Stimulated activated naive B cell treated with anti-CD40 and anti-IgM and Interleukin-4, amounts not matched to agents 10 μg/mL and 1 μg/mL and 100 μg/mL, for 72 hours (primary cell): ENCODE results near the gene ZSWIM8.
"Not testable (repeated sequence)": the region's sequence is repeated elsewhere in the genome, so short reads cannot be mapped to it uniquely, and the experiment has no call there.

Experiments
- ATAC-seq, 2 donors: fragments of 150-1000 bp; cut with Tn5 transposase; replicated peaks; 2 replicates each; pipeline ENCODE4 v1.10.0; 2021; ENCODE audit warnings: moderate library complexity in 1 of 2
- DNase-seq: peaks from one replicate; pipeline ENCODE4 v3.0.0; 2021
- H3K27ac Mint-ChIP-seq: one replicate; pipeline ENCODE4 v1.8.0; 2022; ENCODE audit warnings: mild to moderate bottlenecking, mixed read lengths
- H3K27me3 Mint-ChIP-seq, 2 donors: one replicate each; pipeline ENCODE4 v1.8.0; 2022; ENCODE audit warnings: mixed read lengths in 2 of 2
- H3K36me3 Mint-ChIP-seq, 2 donors: one replicate each; pipeline ENCODE4 v1.8.0; 2022; ENCODE audit warnings: mixed read lengths in 2 of 2, mild to moderate bottlenecking in 1 of 2
- H3K4me1 Mint-ChIP-seq, 2 donors: one replicate each; pipeline ENCODE4 v1.8.0; 2022; ENCODE audit warnings: mixed read lengths in 2 of 2, mild to moderate bottlenecking in 1 of 2
- H3K4me3 Mint-ChIP-seq, 2 donors: one replicate each; pipeline ENCODE4 v1.8.0; 2022; ENCODE audit warnings: mild to moderate bottlenecking in 2 of 2, mixed read lengths in 2 of 2, moderate library complexity in 1 of 2
- H3K9me3 Mint-ChIP-seq, 2 donors: one replicate each; pipeline ENCODE4 v1.8.0; 2022; ENCODE audit warnings: mixed read lengths in 2 of 2, mild to moderate bottlenecking in 1 of 2

ZSWIM8 gene, protein sequence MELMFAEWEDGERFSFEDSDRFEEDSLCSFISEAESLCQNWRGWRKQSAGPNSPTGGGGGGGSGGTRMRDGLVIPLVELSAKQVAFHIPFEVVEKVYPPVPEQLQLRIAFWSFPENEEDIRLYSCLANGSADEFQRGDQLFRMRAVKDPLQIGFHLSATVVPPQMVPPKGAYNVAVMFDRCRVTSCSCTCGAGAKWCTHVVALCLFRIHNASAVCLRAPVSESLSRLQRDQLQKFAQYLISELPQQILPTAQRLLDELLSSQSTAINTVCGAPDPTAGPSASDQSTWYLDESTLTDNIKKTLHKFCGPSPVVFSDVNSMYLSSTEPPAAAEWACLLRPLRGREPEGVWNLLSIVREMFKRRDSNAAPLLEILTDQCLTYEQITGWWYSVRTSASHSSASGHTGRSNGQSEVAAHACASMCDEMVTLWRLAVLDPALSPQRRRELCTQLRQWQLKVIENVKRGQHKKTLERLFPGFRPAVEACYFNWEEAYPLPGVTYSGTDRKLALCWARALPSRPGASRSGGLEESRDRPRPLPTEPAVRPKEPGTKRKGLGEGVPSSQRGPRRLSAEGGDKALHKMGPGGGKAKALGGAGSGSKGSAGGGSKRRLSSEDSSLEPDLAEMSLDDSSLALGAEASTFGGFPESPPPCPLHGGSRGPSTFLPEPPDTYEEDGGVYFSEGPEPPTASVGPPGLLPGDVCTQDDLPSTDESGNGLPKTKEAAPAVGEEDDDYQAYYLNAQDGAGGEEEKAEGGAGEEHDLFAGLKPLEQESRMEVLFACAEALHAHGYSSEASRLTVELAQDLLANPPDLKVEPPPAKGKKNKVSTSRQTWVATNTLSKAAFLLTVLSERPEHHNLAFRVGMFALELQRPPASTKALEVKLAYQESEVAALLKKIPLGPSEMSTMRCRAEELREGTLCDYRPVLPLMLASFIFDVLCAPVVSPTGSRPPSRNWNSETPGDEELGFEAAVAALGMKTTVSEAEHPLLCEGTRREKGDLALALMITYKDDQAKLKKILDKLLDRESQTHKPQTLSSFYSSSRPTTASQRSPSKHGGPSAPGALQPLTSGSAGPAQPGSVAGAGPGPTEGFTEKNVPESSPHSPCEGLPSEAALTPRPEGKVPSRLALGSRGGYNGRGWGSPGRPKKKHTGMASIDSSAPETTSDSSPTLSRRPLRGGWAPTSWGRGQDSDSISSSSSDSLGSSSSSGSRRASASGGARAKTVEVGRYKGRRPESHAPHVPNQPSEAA (N-terminal part only)

GRCh38 chr10:73785211-73785720 lies at the start of gene ZSWIM8:
TSS of gene ZSWIM8 (plus strand) at chr10:73785606. CDS start at chr10:73785879, 273 bp downstream.
- Mint-ChIP-seq H3K27me3 (no peaks in the 10 kb centered on the region), H3K4me1 (peaks cover 23 to 49% of the 10 kb centered on the region in 2 donors), H3K4me3 (peak within 1 kb of the TSS; percentile 90 to 97), H3K9me3 (no peaks in the 10 kb centered on the region), H3K36me3 (peaks cover 12 to 27% of the 10 kb centered on the region in 2 donors), H3K27ac (peak within 1 kb of the TSS; percentile 98)
- peak; percentile 80 for DNase-seq
- ATAC-seq, result peak; percentile 84 to 86

DNA sequence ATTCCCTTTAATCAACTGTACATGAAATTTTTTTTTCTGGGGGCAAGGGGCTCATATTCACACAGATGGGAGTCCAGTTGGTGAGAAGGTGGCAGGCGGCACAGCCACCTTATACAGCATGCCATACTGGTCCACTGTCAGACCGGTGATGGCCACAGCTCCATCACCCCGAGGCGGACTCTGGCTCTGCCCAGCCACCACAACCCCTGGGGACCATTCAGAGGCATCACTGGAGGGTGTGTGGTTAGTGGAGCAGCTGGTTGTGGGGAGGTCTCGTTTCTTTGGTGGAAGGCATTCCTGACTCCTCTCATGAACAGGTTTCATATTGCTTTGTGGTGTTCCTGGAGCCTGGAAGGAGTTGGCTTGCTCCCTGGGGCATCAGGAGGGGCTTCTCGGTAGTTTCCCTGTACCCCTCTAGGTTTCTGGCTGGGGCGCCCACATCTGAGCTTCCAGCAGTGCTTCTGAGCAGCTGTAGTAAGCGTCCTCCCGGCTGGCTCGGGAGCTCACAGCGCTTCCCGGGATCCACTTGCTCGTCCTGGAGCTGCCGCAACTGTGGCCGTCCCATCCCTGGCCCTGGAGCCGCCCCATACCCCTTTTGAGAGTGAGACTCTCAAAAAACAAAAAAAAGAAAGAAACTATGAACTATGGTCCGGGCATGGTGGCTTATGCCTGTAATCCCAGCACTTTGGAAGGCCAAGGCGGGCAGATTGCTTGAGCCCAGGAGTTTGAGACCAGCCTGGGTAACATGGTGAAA lies 44.7 kb upstream of the ZSWIM8 start:
- Mint-ChIP-seq H3K36me3 (peaks cover 9 to 14% of the 10 kb centered on the region in 2 donors), H3K4me1 (peaks cover 6 to 17% of the 10 kb centered on the region in 2 donors), H3K27ac (peak overlapping the region; percentile 9)
- not testable (repeated sequence) for DNase-seq, H3K9me3 Mint-ChIP-seq, ATAC-seq, H3K4me3 Mint-ChIP-seq, H3K27me3 Mint-ChIP-seq

DNA sequence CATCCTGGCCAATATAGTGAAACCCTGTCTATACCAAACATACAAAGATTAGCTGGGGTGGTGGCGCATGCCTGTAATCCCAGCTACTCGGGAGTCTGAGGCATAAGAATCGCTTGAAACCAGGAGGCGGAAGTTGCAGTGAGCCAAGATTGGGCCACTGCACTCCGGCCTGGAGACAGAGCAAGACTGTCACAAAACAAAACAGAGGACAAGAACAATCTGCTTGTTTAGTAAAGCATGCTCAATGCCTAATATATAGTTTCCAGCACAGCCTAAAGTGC lies 43.0 kb upstream of the ZSWIM8 start:
- no peak for ATAC-seq
- H3K9me3 Mint-ChIP-seq, result no peaks in the 10 kb centered on the region
- H3K4me1 Mint-ChIP-seq, result peaks cover 12 to 30% of the 10 kb centered on the region in 2 donors
- no peaks in the 10 kb centered on the region for H3K27me3 Mint-ChIP-seq
- no peak for DNase-seq
- H3K36me3 Mint-ChIP-seq, result peaks cover 15 to 20% of the 10 kb centered on the region in 2 donors
- H3K27ac Mint-ChIP-seq, result no peak overlapping the region
- H3K4me3 Mint-ChIP-seq, result no peak overlapping the region

GRCh38 chr10:73743327-73743904 lies 42.0 kb upstream of the ZSWIM8 start:
- Mint-ChIP-seq H3K4me1 (peaks cover 12 to 30% of the 10 kb centered on the region in 2 donors), H3K4me3 (peak overlapping the region; percentile 98), H3K27ac (peak overlapping the region; percentile 99), H3K9me3 (no peaks in the 10 kb centered on the region), H3K36me3 (peaks cover 19 to 22% of the 10 kb centered on the region in 2 donors), H3K27me3 (no peaks in the 10 kb centered on the region)
- DNase-seq (no peak), ATAC-seq (no peak)

- Mint-ChIP-seq H3K9me3 (no peaks in the 10 kb centered on the region), H3K4me3 (peak within 1 kb of the TSS; percentile 98), H3K36me3 (peaks cover 22 to 25% of the 10 kb centered on the region in 2 donors), H3K27me3 (no peaks in the 10 kb centered on the region), H3K27ac (peak within 1 kb of the TSS; percentile 99), H3K4me1 (peaks cover 14 to 33% of the 10 kb centered on the region in 2 donors)
- peak; percentile 95 to 96 for ATAC-seq
- peak; percentile 91 for DNase-seq
Observed at GRCh38 chr10:73743905-73744663, 41.3 kb upstream of the ZSWIM8 start, which contains the start of gene SEC24C. TSS of gene SEC24C (plus strand) at chr10:73744372. CDS start at chr10:73746833, 2,461 bp downstream.

GRCh38 chr10:73744664-73744975 lies 40.8 kb upstream of the ZSWIM8 start:
- ATAC-seq, result peak; percentile 38 to 55
- Mint-ChIP-seq H3K4me3 (peak overlapping the region; percentile 98), H3K9me3 (no peaks in the 10 kb centered on the region), H3K4me1 (peaks cover 16 to 38% of the 10 kb centered on the region in 2 donors), H3K27ac (peak overlapping the region; percentile 99), H3K27me3 (no peaks in the 10 kb centered on the region), H3K36me3 (peaks cover 25 to 29% of the 10 kb centered on the region in 2 donors)
- DNase-seq, result peak; percentile 47

GRCh38 chr10:73746721-73747120 lies 38.7 kb upstream of the ZSWIM8 start:
- peaks cover 38 to 40% of the 10 kb centered on the region in 2 donors for H3K36me3 Mint-ChIP-seq
- H3K27me3 Mint-ChIP-seq, result no peaks in the 10 kb centered on the region
- no peak overlapping the region for H3K4me3 Mint-ChIP-seq
- no peak for ATAC-seq
- H3K9me3 Mint-ChIP-seq, result no peaks in the 10 kb centered on the region
- no peak overlapping the region for H3K27ac Mint-ChIP-seq
- no peak for DNase-seq
- H3K4me1 Mint-ChIP-seq, result peaks cover 25 to 51% of the 10 kb centered on the region in 2 donors

DNA sequence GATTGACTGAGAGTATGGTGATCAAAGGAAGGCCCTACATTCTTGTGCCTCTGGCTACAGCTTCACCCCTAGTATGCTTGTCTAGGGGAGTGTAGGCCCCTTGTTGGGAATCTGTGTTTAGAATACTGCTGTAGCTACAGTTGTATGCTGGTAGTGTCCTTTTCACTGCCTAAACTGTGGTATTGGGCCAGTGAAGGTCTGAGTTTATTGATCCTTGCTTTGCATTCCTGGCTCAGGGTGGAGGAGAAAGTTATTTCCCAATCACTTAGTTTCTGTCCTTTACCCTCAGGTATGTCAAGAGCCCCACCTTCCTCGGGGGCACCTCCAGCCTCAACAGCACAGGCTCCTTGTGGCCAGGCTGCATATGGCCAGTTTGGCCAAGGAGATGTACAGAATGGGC lies 34.6 kb upstream of the ZSWIM8 start:
- H3K27ac Mint-ChIP-seq, result peak overlapping the region; percentile 42
- no peaks in the 10 kb centered on the region for H3K27me3 Mint-ChIP-seq
- no peak for DNase-seq
- no peak for ATAC-seq
- no peak overlapping the region for H3K4me3 Mint-ChIP-seq
- peaks cover 22 to 32% of the 10 kb centered on the region in 2 donors for H3K4me1 Mint-ChIP-seq
- H3K36me3 Mint-ChIP-seq, result peaks cover 37 to 48% of the 10 kb centered on the region in 2 donors
- H3K9me3 Mint-ChIP-seq, result no peaks in the 10 kb centered on the region

GRCh38 chr10:73756183-73756582 lies 29.2 kb upstream of the ZSWIM8 start:
- no peaks in the 10 kb centered on the region for H3K9me3 Mint-ChIP-seq
- H3K27ac Mint-ChIP-seq, result no peak overlapping the region
- peaks cover 13 to 17% of the 10 kb centered on the region in 2 donors for H3K4me1 Mint-ChIP-seq
- H3K27me3 Mint-ChIP-seq, result no peaks in the 10 kb centered on the region
- DNase-seq (no peak), ATAC-seq (no peak)
- H3K36me3 Mint-ChIP-seq, result peaks cover 26 to 51% of the 10 kb centered on the region in 2 donors
- H3K4me3 Mint-ChIP-seq, result no peak overlapping the region

DNA sequence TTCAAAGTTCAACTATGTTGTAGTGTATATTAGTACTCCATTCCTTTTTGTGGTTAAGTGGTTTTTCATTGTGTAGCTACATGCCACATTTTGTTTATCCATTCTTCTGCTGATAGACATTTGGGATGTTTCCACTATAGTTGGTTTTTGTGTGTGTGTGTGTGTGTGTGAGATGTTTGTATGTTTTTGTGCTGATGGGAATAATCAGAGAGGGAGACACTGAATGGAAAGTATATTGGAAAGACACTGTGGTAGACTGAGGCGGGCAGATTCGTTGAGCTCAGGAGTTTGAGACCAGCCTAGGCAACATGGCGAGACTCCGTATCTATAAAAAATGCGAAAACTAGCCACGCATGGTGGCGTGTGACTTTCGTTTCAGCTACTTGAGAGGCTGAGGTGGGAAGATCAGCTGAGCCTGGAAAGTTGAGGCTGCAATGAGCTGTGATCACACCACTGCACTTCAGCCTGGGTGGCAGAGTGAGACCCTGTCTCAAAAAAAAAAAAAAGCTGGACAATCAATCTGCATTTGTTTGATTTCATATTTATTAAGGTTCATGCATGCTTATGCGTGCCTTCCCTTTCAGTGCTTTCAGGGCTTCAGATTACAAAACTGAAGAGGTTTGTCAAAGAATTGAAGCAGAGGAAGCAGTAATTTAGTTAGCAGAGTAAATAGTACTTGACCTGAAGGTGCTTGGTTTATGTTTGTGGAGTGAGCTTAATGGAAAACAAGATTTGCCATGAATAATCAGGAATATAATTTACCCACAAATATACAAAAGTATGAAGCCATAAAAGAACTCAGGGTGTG lies 26.5 kb upstream of the ZSWIM8 start:
- Mint-ChIP-seq H3K27me3 (no peaks in the 10 kb centered on the region), H3K27ac (peak overlapping the region; percentile 82), H3K4me3 (no peak overlapping the region), H3K36me3 (peaks cover 38 to 57% of the 10 kb centered on the region in 2 donors), H3K4me1 (peaks cover 24 to 37% of the 10 kb centered on the region in 2 donors), H3K9me3 (no peaks in the 10 kb centered on the region)
- DNase-seq (no peak), ATAC-seq (no peak)

DNA sequence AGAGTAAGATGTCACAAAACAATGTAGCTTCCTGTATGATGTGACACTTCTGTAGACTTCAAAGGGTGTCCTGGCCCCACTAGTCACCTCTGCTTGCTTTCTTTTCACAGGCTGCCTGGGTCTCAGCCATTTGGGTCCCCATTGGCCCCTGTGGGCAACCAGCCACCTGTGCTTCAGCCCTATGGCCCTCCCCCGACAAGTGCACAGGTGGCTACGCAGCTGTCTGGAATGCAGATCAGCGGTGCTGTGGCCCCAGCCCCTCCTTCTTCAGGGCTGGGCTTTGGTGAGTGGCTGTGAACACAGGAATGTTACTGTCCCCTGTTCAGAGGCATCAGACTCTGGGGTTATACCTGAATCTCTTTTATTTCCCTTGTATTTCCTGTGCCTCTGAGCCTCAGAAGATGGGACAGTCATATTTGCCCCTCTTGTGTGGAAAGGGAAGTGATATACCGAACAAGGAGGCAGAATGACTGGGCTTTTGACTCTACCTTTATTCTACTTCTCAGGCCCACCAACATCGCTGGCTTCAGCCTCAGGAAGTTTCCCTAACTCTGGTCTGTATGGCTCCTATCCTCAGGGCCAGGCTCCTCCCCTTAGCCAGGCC lies 25.8 kb upstream of the ZSWIM8 start:
- DNase-seq (no peak), ATAC-seq (peak; percentile 58 to 78)
- Mint-ChIP-seq H3K36me3 (peaks cover 39 to 60% of the 10 kb centered on the region in 2 donors), H3K4me1 (peaks cover 24 to 37% of the 10 kb centered on the region in 2 donors), H3K4me3 (no peak overlapping the region), H3K9me3 (no peaks in the 10 kb centered on the region), H3K27me3 (no peaks in the 10 kb centered on the region), H3K27ac (peak overlapping the region; percentile 88)
